Liver (tissue), 3 donors: Measurements from ENCODE around the gene RSBN1.

Source experiments
- CTCF ChIP-seq: fragments of 150-350 bp; IDR thresholded peaks from 2 replicates; pipeline ENCODE4 v1.5.1; 2017; ENCODE audit warnings: improper control_type of control experiment, low read depth, low read length; ENCODE audit not compliant: missing input control
- EGR1 ChIP-seq, 2 donors: IDR thresholded peaks; 2 replicates each; pipeline ENCODE4 v1.6.1; 2016 to 2018; ENCODE audit warnings: antibody characterized with exemption in 2 of 2, low read depth in 2 of 2
- JUND ChIP-seq, 2 donors: IDR thresholded peaks; 2 replicates each; pipeline ENCODE4 v1.6.1; 2016; ENCODE audit warnings: antibody characterized with exemption in 2 of 2
- RAD21 ChIP-seq, 2 donors: IDR thresholded peaks; 2 replicates each; pipeline ENCODE4 v1.6.1; 2016; ENCODE audit warnings: antibody characterized with exemption in 2 of 2, mild to moderate bottlenecking in 2 of 2
- REST ChIP-seq: IDR thresholded peaks from 2 replicates; pipeline ENCODE4 v1.6.1; 2016; ENCODE audit warnings: antibody characterized with exemption, mild to moderate bottlenecking
- RXRA ChIP-seq, 2 donors: IDR thresholded peaks; 2 replicates each; pipeline ENCODE4 v1.6.1; 2017 to 2018; ENCODE audit warnings: antibody characterized with exemption in 2 of 2, mild to moderate bottlenecking in 1 of 2
- TAF1 ChIP-seq: conservative IDR thresholded peaks from 2 replicates; pipeline ENCODE4 v1.6.1; 2016; ENCODE audit warnings: antibody characterized with exemption, mild to moderate bottlenecking
- YY1 ChIP-seq: IDR thresholded peaks from 2 replicates; pipeline ENCODE4 v1.6.1; 2016; ENCODE audit warnings: antibody characterized with exemption, mild to moderate bottlenecking
- TF ChIP-seq, protein P1 (sequence below): IDR thresholded peaks from 2 replicates; pipeline ENCODE4 v1.6.1; 2016; ENCODE audit warnings: antibody characterized with exemption
- TF ChIP-seq, protein P2 (sequence below): IDR thresholded peaks from 2 replicates; pipeline ENCODE4 v1.6.1; 2016; ENCODE audit warnings: antibody characterized with exemption
- donor health status: healthy.
- donor health status: healthy.

- no peak for TF ChIP-seq CTCF
- no peak for TF ChIP-seq TAF1
- TF ChIP-seq RXRA (IDR thresholded peaks at IDR 0.05): no peak
- TF ChIP-seq REST: no peak
- TF ChIP-seq, protein P1, sequence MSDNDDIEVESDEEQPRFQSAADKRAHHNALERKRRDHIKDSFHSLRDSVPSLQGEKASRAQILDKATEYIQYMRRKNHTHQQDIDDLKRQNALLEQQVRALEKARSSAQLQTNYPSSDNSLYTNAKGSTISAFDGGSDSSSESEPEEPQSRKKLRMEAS: no peak
- no peak for TF ChIP-seq RAD21 (IDR thresholded peaks at IDR 0.05)
- no peak for TF ChIP-seq EGR1 (IDR thresholded peaks at IDR 0.05; ENCODE audit: low read depth in 2 of 2)
- TF ChIP-seq JUND (IDR thresholded peaks at IDR 0.05): no peak
- TF ChIP-seq, protein P2, sequence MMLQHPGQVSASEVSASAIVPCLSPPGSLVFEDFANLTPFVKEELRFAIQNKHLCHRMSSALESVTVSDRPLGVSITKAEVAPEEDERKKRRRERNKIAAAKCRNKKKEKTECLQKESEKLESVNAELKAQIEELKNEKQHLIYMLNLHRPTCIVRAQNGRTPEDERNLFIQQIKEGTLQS: no peak
- no peak for TF ChIP-seq YY1
Observed at GRCh38 chr1:113834716-113835115, 22.4 kb upstream of the RSBN1 start.
